HG03103 (cell line): ENCODE results near the gene ZNF438.

ENCODE experiments used
- ATAC-seq: cut with Tn5 transposase; IDR thresholded peaks from one replicate; pipeline ENCODE4 v1.9.1; 2021; ENCODE audit warnings: low read depth; ENCODE audit not compliant: unreplicated experiment

ZNF438 gene

DNA sequence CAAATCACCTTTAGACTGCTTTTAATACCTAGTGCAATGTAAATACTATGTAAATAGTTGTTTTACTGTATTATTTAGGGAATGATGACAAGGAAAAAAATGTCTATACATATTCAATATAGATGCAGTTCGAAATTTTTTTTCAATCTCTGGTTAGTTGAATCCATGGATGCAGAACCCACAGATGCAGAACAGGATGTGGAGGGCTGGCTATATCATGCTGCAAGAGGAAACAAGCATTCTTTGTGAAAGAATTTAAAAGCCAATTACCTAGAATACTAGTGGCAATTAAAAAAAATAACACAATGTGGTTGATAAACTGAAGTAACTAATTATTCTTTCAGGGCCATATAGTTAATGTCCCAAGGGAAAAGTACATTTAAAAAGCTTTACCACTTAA lies 170.4 kb downstream of the ZNF438 start:
- no peak for ATAC-seq

DNA sequence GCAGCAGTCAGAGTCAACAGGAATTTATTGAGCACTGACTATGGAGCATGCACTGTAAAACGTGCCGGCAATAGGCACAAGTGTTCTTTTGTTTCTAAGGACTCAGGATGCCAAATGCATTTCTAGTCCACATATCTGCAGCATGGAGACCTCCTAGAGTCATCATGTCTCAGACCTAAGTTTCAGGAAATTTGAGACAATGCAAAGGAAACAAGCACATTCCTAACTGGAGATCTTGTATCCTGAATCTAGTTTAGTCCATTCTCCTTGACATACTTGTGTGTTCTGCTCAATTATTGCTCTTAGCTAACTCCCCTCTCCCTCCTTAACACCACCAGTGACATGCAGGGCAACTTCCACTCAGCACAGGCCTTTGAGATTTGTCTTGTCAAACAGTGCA lies 173.2 kb downstream of the ZNF438 start:
- no peak for ATAC-seq

DNA sequence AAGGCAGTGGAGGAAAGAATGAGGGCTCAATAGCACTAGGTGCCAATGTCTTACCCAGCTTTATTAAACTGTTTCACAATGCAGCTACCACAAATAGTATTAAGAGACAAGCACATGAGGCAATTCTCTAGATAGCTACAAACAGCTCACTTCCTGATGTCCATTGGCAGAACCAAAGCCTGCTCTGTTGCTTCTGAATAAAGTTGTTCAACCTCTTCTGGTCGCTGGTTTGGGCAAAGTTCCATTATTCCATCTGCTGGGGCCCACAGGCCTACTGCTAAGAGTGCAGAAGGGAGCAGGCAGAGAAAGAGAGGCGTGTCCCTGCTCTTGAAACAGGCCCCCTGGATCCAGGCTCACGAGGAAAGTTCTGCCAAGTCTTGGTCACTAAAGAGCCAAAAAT lies 173.9 kb downstream of the ZNF438 start:
- no peak for ATAC-seq

DNA sequence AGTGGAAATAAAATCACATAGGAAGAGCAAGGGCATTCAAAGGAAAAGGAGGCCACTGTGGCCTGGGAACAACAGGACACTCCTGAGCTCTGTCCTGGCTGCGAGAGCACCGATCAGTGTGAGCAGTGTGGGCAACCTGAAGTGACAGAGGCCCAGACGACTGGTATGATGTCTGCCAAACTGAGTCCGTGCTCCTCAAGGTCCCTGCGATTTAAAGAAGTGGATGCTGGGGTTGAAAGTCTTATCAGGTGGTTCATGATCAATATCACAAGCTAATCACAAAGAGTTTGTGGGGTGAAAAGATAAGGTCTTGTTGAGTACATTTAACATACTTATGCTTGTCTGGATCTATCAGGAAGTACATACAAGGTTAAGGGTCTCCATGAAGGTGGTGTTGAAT lies 176.5 kb downstream of the ZNF438 start:
- no peak for ATAC-seq

DNA sequence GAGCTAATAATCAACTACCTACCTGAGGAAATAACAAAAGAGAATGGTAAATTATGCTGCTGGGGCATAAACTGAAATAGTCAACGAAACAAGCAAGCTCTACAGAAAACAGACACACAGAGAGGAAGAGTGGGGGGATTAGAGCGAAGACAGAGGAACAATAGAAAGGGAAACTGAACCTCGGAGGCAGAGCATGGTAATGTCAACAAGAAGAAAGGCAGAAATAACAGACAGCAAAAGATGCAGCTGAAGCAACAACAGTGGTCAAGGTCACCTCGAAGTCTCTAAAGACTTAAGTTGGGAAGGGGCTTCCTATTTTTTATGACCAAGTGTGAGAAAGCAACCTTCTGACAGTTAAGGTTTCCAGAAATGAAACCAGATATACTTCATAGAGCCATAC lies 177.0 kb downstream of the ZNF438 start:
- ATAC-seq, result no peak

DNA sequence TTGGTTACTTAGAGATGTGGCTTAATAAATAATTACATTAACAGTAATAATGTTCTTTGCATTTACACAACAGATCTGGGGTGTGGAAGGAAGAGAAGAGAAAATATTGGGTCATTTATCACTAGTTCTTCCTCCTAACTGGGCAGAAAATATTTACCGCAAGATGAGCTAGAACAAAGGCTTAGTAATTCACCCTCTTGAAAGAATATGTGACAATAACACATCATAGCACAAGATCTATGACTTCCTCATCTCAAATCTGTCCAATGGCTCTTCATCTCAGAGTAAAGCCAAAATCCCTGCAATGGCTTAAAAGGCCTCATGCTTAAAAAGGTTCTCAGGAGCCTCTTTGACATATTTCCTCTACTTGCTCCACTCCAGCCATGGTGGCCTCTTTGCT lies 178.6 kb downstream of the ZNF438 start:
- ATAC-seq, result no peak

DNA sequence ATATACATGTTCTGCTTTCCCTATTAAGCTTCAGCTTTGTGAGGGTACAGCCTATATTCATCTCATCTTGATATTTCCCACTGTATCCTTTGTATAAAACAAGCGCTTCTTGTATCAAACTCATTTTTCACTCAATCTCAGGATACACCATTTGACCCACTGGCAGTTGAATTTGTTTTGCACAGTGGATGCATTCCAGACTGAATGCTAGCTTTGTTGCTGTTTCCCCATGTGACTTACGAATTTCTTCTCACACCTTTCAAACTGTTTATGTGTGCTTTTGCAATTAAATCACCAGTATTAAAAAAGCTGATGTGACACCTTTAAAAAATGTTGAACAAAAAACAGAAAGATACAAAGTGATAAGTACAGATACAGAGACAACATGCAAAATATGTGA lies 180.9 kb downstream of the ZNF438 start:
- ATAC-seq, result no peak

DNA sequence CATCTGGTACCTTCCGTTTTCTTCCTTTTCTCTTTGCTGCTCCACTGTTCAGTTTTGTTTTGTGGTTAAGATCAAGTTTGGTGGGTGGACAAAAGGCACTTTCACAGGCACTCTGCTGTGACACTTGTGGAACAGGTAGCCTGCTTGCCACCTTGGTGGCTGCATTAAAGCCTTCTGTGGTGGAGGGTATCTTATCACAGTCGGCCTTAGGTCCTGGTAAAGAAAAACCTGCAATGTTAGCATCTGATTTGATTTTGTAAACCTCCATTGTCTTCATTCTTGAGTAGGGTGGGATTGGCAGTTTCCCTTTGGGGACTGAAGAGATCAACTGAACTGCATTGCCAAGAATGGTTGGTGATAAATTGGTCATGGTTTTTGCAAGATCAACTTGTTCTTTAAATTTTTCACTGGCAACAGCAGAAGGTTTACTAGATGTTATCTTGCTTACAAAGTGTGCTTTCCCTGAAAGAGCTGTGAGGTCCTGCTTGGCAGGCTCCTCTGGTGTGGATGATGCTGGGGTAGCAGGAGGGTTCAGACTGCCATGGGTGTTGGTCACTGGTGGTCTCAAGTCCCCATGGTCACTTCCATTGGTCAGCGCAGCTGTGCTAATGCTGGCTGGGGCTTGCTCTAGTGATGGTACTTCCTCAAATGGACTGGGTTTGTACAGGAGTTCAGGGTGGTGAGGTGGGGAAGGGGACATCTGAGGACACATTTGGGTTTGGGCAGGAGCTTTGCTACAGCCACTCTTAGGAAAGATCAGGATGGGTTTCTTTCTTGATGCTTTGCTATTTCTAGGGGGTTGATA lies 182.2 kb downstream of the ZNF438 start:
- ATAC-seq, result no peak

DNA sequence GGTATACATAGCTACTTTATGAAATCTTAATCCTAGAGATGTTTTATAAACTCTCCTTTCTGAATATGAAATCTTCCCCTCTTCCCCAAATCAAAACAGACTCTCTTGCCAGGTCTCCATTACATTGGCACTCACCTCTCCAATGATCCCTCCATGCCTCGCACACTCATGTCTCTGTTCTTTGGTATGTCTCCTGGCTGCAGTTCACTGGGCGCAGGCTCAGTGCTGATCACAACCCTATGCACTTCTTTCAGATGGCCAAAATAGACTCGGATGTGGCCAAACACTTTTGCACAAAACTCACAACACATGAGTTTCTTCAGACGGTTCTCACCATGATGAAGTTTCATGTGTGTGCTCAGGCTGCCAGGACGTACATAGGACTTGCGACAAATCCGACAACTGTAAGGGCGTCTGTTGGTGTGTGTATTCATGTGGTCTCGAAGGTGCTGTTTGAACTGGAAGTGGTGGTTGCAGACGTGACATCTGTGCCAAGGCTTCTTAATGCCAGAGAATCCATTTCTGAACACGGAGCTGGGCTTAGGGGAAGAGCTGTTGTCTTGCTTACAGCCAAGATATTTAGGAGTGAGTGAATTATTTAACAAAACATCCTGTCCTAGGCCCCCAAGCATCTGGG lies 183.2 kb downstream of the ZNF438 start:
- no peak for ATAC-seq

DNA sequence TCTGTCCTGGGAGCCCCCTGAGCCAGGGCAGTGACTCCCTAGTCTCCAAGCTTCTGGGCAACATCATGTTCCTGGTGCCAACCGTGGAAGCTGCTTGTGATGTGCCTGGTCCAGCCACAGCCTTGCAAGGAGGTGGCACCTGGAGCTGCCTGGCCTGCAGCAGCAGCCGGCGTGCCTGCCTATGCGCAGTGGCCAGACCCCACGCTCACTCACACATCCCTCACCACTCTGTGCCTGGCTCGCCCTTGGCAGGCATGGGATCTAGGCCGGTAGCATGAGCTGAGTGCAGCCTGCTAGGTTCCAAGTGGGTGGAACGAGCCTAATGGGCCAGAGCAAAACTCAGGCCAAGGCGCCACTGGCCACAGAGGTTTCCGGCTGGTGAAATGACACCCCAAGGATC lies 184.0 kb downstream of the ZNF438 start:
- no peak for ATAC-seq

DNA sequence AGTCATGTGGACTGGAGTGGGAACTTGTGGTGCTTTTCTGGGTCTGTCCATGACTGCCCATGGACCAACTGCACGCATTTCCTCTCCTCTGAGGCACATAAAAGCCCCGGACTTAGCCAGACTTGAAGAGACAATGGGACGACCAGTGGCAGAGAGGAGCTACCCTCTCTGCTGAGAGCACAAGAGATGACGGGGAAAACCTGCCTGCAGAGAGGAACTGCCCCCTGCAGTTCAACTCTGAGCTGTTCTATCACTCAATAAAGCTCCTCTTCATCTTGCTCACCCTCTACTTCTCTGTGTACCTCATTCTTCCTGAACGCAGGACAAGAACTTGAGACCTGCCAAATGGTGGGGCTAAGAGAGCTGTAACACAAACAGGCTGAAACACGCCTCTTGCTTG lies 184.5 kb downstream of the ZNF438 start:
- no peak for ATAC-seq

DNA sequence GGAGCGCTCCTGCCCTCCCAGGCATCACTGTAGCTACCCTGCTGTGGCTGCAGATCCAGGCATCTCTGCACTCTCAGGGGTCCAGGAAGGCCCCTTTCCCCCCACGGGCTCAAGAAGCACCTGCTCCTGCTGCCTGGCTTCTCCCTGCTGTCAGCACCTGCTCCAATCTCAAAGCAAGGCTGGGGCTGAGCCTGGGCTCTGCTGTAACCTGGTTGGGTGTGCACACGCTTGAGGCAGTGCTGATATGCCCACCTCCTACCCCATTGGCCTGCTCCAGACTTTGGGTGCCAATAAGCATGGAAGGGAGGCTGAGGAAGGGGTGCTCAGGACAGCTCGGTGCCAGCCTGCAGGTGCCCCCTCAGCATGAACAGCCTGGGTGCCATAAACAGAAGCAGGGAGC lies 185.0 kb downstream of the ZNF438 start:
- no peak for ATAC-seq

DNA sequence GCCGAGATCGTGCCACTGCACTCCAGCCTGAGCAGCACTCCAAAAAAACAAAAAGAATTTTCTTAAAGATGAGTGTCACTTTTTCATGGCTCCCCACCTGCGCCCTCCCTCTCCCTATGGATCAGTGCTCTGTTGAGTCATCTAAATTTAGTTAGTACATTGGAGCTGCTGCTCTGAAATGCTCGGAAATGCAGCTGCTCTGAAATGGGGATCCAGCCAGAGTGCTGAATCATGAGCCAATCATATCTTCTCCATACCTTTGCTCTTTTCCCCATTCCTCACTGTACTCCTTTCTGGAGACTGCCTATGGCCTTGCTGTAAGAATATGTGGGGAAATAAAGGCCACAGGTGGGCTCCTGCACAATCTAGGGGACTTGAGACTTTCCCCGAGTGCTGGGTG lies 188.8 kb downstream of the ZNF438 start:
- no peak for ATAC-seq

DNA sequence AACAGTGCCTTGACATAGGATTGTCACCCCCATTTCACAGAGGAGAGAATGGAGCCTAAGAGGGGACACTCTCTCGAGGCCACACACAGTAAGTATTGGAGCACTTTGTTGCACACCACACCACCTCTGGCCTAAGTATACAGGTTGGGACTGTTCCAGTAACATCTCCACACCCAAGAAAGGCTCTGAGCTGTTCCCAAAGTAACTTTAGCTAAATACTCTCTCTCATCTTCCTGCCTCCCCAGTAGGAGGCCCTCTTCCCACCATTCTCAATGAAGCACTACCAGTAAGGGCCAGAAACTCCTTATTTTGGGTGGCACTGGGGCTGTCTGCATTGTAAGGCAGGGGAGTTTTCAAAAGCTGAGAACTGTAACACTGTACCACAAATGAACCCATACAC lies 189.5 kb downstream of the ZNF438 start:
- no peak for ATAC-seq

DNA sequence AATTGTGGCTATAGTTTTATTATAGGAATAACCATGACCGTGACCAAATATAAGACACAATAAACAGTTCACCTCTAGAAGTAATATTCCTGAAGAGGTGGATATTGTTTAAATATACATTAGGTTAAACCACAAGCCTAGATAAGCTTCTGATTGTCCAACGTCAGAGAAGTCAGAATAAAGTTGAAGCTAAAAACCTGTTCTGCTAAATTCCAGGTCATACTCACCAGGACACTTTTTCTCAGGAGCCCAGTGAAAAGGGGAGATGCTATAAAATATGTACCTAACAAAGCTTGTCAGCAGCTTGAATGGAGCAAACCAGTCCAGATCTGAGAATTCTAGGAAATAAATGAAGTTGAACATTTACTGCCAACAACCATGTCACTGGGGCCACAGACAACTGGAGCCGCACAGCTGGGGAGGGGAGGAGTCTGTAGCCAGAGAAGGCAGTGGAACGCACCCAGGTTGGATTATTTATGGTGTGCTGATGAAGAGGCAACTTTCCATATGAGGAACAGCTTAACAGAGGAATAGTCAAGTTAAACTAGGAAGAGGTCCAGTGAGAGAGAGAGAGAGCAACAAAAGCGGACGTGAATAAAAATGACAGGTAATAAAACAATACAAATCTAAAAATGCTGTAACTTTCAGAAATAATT lies 191.1 kb downstream of the ZNF438 start:
- ATAC-seq, result no peak

DNA sequence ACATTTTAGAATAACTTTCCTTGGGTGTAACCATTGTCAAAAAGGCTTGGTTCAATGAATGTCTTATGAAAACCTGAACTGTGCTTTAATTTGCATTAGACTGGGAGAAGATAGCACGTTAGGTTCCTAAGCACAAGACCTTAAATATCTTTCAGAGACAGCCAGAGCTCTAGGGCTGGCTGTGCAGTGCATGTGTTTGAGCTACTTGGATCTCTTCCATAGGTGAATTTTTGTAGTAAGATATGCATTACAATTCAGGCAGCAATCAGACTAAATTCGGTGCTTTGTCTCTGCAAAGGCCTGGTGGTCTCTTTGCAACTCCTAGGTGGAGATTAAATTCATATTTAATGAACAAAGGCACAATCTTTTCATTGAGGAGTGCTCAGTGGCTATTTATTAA lies 192.0 kb downstream of the ZNF438 start:
- ATAC-seq, result no peak

DNA sequence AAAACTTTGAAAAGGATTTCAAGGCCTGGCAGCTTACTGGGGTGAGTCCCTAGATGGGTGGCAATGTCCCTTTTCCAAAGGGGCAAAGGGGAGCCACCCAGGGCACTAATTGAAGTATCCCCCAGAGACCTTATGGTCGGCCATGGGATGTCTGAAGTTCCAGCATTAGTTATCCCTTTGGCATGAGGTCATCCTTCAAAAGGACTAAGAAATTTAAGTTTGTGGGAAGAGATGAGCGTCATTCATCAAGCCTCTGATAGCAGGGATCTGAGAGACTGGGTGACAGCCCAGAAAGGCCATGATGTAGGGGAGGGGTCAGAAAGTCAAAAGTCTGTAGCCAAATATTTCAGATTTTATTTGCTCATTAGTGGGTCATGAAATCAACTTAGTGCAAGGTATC lies 195.3 kb downstream of the ZNF438 start:
- ATAC-seq, result no peak

DNA sequence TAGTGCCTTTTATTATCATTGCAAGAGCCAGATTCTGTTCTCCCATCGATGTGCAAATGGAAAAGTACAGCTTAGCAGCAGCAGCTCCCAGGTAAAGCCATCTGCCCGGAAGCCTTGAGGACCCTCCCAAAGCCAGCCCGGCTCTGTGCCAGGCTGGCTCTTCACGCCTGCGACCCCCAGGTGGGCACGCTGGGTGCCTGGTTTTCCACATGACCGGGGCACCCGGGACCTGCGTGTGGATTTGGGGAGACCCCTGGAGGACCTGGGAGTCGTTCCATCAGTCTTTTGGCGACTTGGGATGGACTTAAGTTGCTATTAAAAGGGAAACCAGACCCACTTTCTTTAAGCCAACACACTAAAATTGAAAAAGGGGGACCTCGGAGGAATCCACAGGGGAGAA lies 196.5 kb downstream of the ZNF438 start:
- ATAC-seq, result no peak

DNA sequence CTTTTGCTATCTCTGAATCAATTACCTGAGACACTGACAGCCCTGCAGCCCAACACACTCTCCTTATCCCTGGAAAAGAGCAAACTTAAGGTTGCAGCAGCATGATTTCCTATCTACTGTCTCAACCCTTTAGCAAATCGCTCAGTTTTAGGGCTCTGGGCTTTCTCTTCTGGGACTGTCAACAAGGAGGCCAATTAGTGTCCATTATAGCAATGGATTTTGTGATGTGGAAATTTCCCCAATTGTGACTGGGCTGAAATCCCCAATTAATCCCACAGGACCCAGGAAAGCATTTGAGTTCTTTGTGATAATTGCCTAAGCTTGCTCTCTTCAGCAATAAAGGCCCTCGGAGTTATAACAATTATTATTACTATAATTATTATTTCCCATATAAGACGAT lies 197.0 kb downstream of the ZNF438 start:
- ATAC-seq, result no peak

DNA sequence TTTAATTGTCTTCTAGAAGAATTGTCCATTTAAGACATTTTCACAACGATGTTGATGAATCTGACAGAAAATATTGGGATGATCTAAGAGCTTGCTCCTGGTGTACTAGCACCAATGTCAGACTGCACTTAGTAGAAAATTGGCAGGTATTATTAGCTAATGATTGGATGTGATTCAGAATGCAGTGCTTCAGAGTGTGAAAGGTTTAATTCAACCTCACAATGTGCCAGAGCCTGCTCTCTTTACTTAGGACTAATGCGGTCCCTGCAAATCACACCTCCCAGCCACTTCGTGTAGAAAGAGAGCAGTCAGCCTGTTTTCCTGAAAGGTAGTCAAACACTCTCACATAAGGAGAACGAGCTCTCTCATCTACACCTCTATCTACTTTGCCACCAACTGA lies 197.5 kb downstream of the ZNF438 start:
- no peak for ATAC-seq

DNA sequence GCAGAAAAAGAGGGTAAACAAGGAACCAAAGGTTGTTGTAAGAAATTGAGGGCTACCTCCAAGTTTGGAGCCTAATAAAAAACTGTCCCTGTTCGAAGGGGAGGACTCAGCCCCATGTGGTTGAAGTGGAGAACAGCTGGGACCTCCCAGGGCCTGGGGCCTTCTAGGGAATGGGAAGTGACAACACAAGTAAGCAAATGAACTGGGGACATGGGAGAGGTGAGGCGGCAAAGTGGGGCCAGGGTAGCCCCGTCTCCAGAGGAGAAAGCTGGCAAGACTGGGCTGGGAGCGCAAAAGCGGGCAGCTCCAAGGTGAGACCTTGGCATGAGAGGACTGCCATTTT lies 198.1 kb downstream of the ZNF438 start:
- ATAC-seq, result no peak
